Activated CD4-positive, alpha-beta T cell treated with anti-CD3 and anti-CD28 coated beads for 48 hours (primary cell): Measurements from ENCODE around the gene LPAR4.
"Not testable (repeated sequence)": the region's sequence is repeated elsewhere in the genome, so short reads cannot be mapped to it uniquely, and the experiment has no call there.

Experiments
- DNase-seq: peaks from one replicate; pipeline ENCODE4 v3.0.0-alpha.2; 2020

Gene LPAR4

GRCh38 chrX:78747489-78747888 lies at the start of gene LPAR4:
TSS of gene LPAR4 (plus strand) at chrX:78747720. CDS start at chrX:78754870, 7,150 bp downstream.
- no peak for DNase-seq

- DNase-seq: no peak
Observed at GRCh38 chrX:78706071-78706470, 41.4 kb upstream of the LPAR4 start.

- DNase-seq: no peak
Observed at GRCh38 chrX:78708262-78708661, 39.3 kb upstream of the LPAR4 start.

- no peak for DNase-seq
Observed at GRCh38 chrX:78708816-78709215, 38.7 kb upstream of the LPAR4 start.

- DNase-seq: no peak
Observed at GRCh38 chrX:78710171-78710570, 37.3 kb upstream of the LPAR4 start.

GRCh38 chrX:78712336-78712735 lies 35.2 kb upstream of the LPAR4 start:
- DNase-seq: no peak

DNA sequence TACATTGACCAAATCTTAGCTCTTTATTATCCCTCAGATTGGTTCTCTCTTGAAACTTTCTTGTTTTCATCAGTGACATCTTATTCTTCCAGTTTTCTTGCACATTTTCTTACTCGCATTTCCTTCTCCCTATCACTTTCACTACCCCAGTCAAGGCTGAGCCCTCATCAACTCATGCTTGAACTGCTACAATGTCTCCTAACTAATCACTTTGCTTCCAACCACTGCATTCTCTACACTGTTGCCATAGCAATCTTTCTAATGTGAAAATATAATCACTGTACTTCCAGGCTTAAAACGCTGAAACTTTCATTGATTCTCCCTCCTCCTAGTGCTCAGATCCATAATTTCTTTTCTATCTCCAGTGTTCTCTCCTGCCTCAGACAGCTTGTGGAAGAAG lies 22.2 kb upstream of the LPAR4 start:
- no peak for DNase-seq

- no peak for DNase-seq
Observed at GRCh38 chrX:78746496-78746895, 1.0 kb upstream of the LPAR4 start.

DNA sequence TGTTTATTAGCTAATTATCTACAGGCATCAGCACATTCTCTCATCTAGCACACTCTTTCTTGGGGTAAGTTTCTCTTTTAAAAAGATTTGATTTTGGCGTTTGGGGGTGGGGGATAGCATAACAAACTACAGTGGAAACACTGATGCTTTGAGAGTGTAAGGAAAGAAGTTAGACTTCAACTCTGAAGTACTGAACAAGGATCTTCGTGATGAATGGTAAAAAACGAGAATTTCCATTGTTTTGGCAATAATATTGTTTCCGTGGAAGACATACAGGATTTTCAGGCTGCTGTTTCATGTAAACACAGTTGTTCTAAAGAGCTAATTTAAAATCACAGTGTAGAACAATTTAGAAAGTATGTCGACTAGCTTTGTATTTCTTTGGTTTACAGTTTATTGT lies 451 bp downstream of the LPAR4 start:
- DNase-seq: no peak

DNA sequence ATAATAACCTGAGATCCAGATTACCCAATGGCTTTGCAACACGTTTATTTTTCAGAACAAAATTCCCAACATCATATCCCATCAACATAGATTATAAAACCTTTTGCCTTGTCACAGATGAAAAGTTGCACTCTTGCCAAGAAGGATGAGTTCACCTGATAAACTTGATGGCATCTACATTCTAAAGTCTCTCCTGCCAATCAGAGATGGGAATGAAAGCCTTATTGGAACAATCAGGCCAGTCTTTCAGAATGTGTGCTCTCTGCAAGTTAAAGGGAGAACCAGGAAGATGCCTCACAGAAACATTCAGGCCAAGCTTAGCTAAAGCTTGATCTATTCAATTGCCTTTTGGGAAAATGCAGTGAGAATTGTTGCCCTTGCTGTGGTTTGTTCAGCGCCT lies 1.3 kb downstream of the LPAR4 start:
- no peak for DNase-seq

GRCh38 chrX:78753571-78753970 lies 6.1 kb downstream of the LPAR4 start:
- no peak for DNase-seq

DNA sequence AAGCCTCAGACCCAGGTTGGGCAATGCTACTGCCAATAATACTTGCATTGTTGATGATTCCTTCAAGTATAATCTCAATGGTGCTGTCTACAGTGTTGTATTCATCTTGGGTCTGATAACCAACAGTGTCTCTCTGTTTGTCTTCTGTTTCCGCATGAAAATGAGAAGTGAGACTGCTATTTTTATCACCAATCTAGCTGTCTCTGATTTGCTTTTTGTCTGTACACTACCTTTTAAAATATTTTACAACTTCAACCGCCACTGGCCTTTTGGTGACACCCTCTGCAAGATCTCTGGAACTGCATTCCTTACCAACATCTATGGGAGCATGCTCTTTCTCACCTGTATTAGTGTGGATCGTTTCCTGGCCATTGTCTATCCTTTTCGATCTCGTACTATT lies 7.4 kb downstream of the LPAR4 start:
- DNase-seq: no peak

DNA sequence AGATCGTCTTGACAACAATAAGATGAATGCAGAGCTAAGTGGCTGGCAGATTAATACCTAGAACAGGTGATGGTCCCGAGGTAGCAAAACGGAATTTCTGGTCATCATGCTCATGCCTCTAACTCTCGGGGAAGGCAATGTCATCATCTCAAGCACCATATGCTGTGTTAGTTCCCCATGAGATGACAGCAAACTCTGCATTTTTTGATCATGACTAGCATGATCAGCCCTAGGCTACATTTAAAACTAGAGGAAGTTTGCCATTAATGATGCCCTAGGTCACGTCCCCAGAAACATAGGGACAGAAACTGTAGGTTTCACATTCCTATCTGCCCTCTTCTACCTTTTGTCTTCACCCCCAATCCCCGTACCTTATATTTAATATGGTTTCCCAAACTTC lies 11.6 kb downstream of the LPAR4 start:
- no peak for DNase-seq

- DNase-seq: no peak
Observed at GRCh38 chrX:78769101-78769755, 21.7 kb downstream of the LPAR4 start.

DNA sequence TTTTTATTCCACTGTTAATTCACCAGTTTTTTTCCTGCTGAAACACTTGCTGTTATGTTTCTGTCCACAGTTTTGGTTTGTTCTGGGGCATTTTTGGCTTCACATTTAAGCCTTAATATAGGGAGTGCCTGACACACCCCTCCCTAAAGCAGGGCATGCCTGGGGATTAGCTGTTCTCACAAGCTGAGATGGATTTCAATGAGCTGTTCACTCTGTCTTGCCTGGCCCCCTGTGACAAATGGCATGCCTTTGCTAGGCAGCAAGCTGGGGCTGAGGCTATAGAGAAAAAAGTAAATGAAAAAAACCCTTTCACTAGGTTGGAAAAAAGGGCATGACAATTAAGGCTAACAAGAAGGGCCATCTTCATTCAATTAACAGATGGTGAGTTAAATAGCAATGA lies 22.4 kb downstream of the LPAR4 start:
- no peak for DNase-seq

GRCh38 chrX:78796916-78797315 lies 49.4 kb downstream of the LPAR4 start:
- no peak for DNase-seq

GRCh38 chrX:78800114-78800513 lies 52.6 kb downstream of the LPAR4 start:
- DNase-seq: no peak

DNA sequence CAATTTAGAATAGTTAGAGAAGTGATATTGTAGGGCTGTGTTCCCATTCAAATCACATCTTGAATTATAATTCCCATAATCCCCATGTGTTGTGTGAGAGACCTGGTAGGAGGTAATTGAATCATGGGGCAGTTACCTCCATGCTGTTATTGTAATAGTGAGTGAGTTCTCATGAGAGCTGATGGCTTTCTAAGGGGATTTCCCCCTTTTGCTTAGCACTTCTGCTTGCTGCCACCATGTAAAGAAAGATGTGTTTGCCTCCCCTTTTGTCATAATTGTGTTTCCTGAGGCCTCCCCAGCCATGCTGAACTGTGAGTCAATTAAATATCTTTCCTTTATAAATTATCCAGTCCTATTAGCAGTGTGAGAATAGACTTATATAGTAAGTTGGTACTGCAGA lies 53.2 kb downstream of the LPAR4 start:
- no peak for DNase-seq

DNA sequence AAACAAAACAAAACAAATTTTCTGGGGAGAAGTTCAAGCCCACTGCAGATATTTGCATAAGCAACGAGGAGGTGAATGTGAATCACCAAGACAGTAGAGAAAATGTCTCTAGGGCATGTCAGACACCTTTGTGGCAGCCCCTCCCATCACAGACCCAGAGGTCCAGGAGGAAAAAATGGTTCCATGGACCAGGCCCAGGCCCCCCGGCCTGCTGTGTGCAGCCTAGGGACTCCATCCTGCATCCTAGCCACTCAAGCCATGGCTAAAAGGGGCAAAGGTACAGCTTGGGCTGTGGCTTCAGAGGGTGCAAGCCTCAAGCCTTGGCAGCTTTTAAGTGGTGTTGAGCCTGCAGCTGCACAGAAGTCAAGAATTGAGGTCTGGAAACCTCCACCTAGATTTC lies 54.0 kb downstream of the LPAR4 start:
- no peak for DNase-seq

DNA sequence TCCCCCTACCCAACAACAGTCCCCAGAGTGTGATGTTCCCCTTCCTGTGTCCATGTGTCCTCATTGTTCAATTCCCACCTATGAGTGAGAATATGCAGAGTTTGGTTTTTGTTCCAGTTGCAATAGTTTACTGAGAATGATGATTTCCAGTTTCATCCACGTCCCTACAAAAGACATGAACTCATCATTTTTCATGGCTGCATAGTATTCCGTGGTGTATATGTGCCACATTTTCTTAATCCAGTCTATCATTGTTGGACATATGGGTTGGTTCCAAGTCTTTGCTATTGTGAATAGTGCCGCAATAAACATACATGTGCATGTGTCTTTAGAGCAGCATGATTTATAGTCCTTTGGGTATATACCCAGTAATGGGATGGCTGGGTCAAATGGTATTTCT lies 55.0 kb downstream of the LPAR4 start:
- not testable (repeated sequence) for DNase-seq
